GM12892 (cell line): Measurements from ENCODE around the gene POLR1D.

ENCODE experiments used
- POLR2AphosphoS5 ChIP-seq: IDR thresholded peaks from 2 replicates; pipeline ENCODE4 v1.6.1; 2011; ENCODE audit warnings: low read depth, low read length, control low read depth
- TAF1 ChIP-seq: IDR thresholded peaks from 2 replicates; pipeline ENCODE4 v1.6.1; 2011; ENCODE audit warnings: low read depth, mild to moderate bottlenecking, control low read depth, low read length, borderline replicate concordance

- TF ChIP-seq TAF1, result no peak
- TF ChIP-seq POLR2AphosphoS5, result no peak
These were observed 44.1 kb downstream of the POLR1D start for GRCh38 chr13:27665761-27666160.
